NCI-H2227 (cell line): ENCODE data around the gene TAF11L9.
"Not testable (repeated sequence)": the region's sequence is repeated elsewhere in the genome, so short reads cannot be mapped to it uniquely, and the experiment has no call there.

Experiments used
- DNase-seq: peaks from one replicate; lab custom pipeline; 2025; ENCODE audit not compliant: unreplicated experiment; lab: John Stamatoyannopoulos, UW

Gene TAF11L9

DNA sequence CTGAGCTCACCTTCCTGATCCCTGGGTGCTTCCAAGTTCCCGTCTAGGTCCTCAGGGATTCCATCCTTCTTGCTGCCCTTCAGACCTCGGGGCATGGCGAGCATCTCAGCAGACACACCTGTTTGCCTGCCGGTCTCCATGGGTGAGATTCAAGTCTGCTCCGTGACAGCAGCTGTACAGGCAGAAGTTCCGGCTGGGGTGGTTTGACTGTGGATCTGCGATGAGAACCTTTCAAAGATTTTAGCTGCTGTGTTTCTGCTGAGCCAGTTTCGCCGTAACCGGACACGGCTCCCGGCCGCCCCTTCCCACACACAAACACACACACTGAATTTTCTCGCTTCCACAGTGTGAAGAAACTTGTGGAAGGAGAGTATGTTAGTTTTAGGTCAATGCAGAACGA is at the start of gene TAF11L9:
TAF11L9 (minus strand) TSS at position 140 of the 400 bp plus-strand sequence.
- DNase-seq, result not testable (repeated sequence)

DNA sequence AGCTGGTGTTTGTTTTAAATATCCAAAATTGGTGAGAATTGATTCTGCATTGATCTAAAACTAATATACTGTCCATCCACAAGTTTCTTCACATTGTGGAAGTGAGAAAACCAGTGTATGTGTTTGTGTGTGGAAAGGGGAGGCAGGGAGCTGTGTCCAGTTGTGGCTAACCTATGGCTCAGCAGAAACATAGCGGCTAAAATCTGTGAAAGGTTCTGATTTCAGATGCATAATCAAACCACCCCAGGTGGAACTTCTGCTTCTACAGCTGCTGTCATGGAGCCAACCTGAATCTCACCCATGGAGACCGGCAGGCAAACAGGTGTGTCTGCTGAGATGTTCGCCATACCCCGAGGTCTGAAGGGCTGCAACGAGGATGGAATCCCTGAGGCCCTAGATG is 40.0 kb upstream of the TAF11L9 start, which contains the start of gene TAF11L14:
TAF11L14 (plus strand) TSS at position 301 of the 400 bp plus-strand sequence.
- DNase-seq, result no peak

DNA sequence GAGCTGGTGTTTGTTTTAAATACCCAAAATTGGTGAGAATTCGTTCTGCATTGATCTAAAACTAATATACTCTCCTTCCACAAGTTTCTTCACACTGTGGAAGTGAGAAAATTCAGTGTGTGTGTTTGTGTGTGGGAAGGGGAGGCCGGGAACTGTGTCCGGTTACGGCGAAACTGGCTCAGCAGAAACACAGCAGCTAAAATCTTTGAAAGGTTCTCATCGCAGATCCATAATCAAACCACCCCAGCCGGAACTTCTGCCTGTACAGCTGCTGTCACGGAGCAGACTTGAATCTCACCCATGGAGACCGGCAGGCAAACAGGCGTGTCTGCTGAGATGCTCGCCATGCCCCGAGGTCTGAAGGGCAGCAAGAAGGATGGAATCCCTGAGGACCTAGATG is 37.6 kb upstream of the TAF11L9 start, which contains the start of gene TAF11L13:
TAF11L13 (plus strand) TSS at position 301 of the 400 bp plus-strand sequence.
- not testable (repeated sequence) for DNase-seq

DNA sequence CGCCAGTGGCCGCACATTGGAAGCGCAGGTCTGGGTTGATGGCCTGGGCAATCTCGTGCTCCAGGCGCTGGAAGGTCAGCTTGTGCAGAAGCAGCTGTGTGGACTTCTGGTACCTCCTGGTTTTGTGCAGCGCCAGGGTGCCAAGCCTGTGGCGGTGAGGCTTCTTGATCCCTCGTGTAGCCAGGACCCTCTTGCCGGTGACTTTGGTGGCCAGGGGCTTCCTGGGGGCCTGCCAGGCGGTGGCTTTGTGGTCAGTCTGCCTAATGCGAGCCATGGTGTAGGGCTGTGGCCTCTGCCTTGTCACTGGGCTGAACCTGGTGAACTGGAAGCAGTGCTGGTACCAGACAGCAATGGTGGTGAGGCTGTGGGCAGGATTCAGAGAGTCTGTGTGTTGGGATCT is 31.5 kb upstream of the TAF11L9 start:
- no peak for DNase-seq

DNA sequence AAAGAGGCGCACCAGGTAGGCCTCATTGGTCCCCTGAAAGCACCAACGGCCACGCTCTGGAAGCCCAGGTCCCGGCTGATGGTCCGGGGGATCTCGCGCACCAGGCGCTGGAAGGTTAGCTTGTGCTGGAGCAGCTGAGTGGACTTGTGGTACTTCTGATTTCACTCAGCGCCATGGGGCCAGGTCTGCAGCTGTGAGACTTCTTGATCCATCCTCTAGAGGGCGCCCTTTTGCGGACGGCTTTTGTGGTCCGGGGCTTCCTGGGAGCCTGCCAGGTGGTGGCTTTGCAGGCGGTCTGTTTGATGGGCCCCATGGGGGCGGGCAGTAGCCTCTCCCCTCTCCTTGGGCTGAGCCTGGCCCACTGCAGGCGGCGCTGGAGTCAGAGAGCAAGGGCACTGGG is 26.4 kb upstream of the TAF11L9 start:
- no peak for DNase-seq

DNA sequence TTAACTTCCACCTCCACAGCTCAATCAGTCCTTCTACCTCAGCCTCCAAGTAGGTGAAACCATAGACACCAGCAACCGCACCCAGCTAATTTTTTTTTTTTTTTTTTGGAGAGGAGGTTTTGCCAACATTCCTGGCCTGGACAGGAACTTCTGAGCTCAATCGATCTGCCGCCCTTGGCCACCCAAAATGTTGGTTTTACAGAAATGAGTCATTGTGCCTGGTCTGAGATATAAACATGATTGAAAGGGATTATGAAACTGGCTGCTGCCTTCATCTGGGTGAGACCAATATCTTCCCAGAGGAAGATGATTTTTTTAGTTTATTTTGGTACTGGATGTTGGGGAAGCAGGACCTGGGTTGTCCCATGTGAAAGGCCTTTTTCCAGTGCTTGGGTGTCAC is 25.2 kb upstream of the TAF11L9 start:
- DNase-seq, result no peak

DNA sequence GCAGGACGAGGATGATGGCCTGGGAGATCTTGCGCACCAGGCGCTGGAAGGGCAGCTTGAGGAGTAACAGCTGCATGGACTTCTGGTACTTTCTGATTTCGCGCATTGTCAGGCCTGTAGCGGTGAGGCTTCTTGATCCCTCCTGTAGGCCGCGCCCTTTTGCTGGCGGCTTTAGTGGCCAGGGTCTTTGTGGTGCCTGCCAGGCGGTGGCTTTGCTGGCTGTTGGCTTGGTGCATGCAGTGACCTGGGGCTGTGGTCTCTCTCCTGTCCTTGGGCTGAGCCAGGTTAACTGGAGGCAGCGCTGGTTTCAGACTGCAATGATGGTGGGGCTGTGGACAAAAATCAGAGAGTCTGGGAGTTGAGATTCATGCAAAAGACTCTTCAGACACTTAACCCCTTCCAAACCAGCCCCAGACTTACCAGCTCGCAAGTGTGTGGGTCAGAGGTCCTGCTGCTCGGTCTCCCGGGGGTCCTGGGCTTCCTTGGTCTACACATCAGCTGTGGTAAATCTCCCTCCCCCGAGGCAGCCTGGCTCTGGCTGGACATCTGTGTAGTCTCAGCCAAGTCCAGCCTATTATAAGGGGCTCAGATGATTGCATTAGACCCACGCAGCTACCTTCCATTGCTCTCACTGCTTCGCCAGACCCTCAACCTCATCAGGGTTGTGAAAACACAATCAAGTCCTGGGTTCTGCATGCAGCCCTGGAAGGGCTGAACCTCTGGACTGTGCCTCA is 20.8 kb upstream of the TAF11L9 start:
- DNase-seq, result no peak

DNA sequence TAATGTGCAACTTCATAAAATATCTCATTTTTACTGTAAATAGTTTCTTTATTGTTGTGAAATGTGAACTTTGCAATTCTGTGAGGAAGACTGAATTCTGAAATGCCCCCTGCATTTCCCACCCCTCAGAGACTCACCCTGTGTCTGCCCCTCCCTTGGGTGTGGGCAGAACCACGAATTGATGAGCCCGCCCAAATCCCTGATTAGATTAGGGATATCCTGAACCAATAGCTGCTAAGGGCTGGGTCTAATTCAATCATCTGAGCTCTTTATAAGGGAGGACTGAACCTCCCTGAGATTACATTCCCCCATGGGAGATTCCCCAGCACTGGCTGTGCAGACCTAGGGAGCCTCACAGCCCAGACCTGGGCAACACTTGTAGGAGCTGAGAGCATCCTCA is 15.9 kb upstream of the TAF11L9 start, which contains the start of gene TAF11L12:
TAF11L12 (plus strand) TSS at position 301 of the 400 bp plus-strand sequence.
- not testable (repeated sequence) for DNase-seq

DNA sequence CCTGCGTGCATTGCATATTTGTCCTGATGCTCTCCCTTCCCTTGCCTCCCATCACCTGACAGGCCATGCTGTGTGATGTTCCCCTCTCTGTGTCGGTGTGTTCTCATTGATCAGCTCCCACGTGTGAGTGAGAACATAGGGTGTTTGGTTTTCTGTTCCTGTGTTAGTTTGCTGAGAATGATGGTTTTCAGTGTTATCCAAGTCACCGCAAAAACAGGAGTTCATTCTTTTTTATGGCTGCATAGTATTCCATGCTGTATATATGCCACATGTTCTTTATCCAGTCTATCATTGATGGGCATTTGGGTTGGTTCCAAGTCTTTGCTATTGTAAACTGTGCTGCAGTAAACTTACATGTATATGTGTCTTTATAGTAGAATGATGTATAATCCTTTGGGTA is 13.3 kb upstream of the TAF11L9 start:
- not testable (repeated sequence) for DNase-seq

DNA sequence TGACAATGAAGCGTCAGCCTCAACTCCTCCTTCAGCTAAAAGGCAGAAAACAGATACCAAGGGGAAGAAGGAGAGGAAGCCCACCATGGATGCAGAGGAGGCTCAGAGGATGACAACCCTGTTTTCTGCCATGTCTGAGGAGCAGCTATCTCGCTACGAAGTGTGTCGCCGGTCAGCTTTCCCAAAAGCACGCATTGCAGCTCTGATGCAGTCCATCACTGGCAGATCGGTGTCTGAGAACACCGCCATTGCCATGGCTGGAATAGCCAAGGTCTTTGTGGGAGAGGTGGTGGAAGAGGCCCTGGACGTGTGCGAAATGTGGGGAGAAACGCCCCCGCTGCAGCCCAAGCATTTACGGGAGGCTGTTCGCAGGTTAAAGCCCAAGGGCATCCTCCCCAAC is 10.8 kb upstream of the TAF11L9 start:
- no peak for DNase-seq

DNA sequence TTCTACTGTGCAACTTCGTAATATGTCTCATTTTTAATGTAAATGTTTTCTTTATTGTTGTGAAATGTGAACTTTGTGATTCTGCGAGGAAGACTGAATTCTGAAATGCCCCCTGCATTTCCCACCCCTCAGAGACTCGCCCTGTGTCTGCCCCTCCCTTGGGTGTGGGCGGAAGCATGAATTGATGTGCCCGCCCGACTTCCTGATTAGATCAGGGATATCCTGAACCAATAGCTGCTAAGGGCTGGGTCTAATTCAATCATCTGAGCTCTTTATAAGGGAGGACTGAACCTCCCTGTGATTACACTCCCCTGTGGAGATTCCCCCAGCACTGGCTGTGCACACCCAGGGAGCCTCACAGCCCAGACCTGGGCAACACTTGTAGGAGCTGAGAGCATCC is 9.7 kb upstream of the TAF11L9 start, which contains the start of gene TAF11L11:
TAF11L11 (plus strand) TSS at position 304 of the 400 bp plus-strand sequence.
- not testable (repeated sequence) for DNase-seq

DNA sequence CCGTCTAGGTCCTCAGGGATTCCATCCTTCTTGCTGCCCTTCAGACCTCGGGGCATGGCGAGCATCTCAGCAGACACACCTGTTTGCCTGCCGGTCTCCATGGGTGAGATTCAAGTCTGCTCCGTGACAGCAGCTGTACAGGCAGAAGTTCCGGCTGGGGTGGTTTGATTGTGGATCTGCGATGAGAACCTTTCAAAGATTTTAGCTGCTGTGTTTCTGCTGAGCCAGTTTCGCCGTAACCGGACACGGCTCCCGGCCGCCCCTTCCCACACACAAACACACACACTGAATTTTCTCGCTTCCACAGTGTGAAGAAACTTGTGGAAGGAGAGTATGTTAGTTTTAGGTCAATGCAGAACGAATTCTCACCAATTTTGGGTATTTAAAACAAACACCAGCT is 3.5 kb upstream of the TAF11L9 start, which contains the start of gene TAF11L10:
TAF11L10 (minus strand) TSS at position 101 of the 400 bp plus-strand sequence.
- not testable (repeated sequence) for DNase-seq

DNA sequence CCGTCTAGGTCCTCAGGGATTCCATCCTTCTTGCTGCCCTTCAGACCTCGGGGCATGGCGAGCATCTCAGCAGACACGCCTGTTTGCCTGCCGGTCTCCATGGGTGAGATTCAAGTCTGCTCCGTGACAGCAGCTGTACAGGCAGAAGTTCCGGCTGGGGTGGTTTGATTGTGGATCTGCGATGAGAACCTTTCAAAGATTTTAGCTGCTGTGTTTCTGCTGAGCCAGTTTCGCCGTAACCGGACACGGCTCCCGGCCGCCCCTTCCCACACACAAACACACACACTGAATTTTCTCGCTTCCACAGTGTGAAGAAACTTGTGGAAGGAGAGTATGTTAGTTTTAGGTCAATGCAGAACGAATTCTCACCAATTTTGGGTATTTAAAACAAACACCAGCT is 3.3 kb downstream of the TAF11L9 start, which contains the start of gene TAF11L8:
TAF11L8 (minus strand) TSS at position 101 of the 400 bp plus-strand sequence.
- not testable (repeated sequence) for DNase-seq

DNA sequence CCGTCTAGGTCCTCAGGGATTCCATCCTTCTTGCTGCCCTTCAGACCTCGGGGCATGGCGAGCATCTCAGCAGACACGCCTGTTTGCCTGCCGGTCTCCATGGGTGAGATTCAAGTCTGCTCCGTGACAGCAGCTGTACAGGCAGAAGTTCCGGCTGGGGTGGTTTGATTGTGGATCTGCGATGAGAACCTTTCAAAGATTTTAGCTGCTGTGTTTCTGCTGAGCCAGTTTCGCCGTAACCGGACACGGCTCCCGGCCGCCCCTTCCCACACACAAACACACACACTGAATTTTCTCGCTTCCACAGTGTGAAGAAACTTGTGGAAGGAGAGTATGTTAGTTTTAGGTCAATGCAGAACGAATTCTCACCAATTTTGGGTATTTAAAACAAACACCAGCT is 8.5 kb downstream of the TAF11L9 start, which contains the start of gene TAF11L7:
TAF11L7 (minus strand) TSS at position 101 of the 400 bp plus-strand sequence.
- DNase-seq, result not testable (repeated sequence)
